WERI-Rb-1 (cell line): ENCODE measurements around the gene PI4KB.

Source experiments
- DNase-seq: peaks from one replicate; pipeline ENCODE4 v3.0.0-alpha.2; 2020
- H3K27ac ChIP-seq: fragments of 250-450 bp; sonication (Bioruptor Pico); 2 replicates; pipeline ENCODE4 v1.5.1; 2020; ENCODE audit warnings: mild to moderate bottlenecking, moderate library complexity
- H3K27me3 ChIP-seq: fragments of 250-450 bp; sonication (Bioruptor Pico); 2 replicates; pipeline ENCODE4 v1.5.1; 2021; ENCODE audit warnings: mild to moderate bottlenecking, low read depth, moderate library complexity; ENCODE audit not compliant: insufficient read depth, severe bottlenecking
- H3K36me3 ChIP-seq: fragments of 250-450 bp; sonication (Bioruptor Pico); 2 replicates; pipeline ENCODE4 v1.5.1; 2020; ENCODE audit warnings: mild to moderate bottlenecking, moderate library complexity
- H3K4me3 ChIP-seq: 2 replicates; pipeline ENCODE4 v1.5.1; 2011; ENCODE audit warnings: low read depth, mild to moderate bottlenecking, control low read depth, low read length
- H3K9me3 ChIP-seq: fragments of 250-450 bp; sonication (Bioruptor Pico); 2 replicates; pipeline ENCODE4 v1.5.1; 2021; ENCODE audit warnings: mild to moderate bottlenecking, moderate library complexity; ENCODE audit not compliant: severe bottlenecking
- CTCF ChIP-seq: IDR thresholded peaks from 2 replicates; pipeline ENCODE4 v1.5.1; 2011; ENCODE audit warnings: low read depth, mild to moderate bottlenecking, control low read depth, inconsistent platforms, low read length

The PI4KB gene

DNA sequence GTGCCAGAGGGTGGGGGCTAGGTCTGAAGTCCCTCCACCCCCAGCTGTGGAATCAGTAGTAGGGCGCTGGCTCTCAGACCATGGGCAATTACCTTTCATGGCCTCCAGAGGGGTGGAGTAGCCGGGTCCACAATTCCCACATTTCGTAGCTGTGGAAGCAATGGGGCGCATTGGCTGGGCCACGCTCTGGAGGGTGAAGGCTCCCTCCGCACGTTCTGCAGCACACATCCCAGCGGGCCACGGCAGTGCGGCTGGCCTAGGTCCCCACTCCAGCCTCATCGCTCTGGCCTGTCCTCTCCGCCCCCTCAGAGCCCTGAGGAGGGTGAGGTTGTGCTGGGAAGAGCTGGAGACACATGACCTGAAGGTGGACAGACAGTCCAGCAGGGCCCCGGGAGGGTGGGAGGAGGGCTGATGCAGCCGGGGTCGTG lies 42.4 kb upstream of the PI4KB start:
- Histone ChIP-seq H3K4me3 (no peak overlapping the region), H3K36me3 (no peaks in the 10 kb centered on the region), H3K27ac (no peak overlapping the region), H3K9me3 (no peaks in the 10 kb centered on the region), H3K27me3 (no peaks in the 10 kb centered on the region)
- 0 out of 2 replicates have a peak, but pooled peaks have one; percentile 4 for TF ChIP-seq CTCF
- DNase-seq: no peak

DNA sequence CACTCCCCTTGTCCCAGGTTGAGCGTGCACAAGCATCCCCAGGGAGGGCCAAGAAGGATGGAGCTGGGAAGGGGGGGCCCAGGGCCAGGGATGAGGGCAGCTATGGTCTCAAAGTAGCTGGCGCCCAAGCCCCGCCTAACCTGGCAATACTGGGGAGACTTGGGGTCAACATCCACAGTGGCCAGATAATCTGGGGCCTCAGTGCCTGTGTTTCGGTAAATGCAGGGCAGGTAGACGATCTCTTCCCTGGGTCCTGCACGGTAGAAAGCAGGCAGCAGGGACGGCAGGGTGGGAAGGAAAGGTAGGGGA lies 42.0 kb upstream of the PI4KB start:
- Histone ChIP-seq H3K36me3 (no peaks in the 10 kb centered on the region), H3K27ac (no peak overlapping the region), H3K9me3 (peaks cover 2% of the 10 kb centered on the region), H3K27me3 (no peaks in the 10 kb centered on the region), H3K4me3 (no peak overlapping the region)
- no peak for DNase-seq
- no peak for TF ChIP-seq CTCF

GRCh38 chr1:151368393-151369301 lies 41.4 kb upstream of the PI4KB start:
- H3K27ac ChIP-seq: no peak overlapping the region
- peaks cover 8% of the 10 kb centered on the region for H3K9me3 ChIP-seq
- TF ChIP-seq CTCF: no peak
- H3K4me3 ChIP-seq: no peak overlapping the region
- H3K36me3 ChIP-seq: no peaks in the 10 kb centered on the region
- DNase-seq: no peak
- no peaks in the 10 kb centered on the region for H3K27me3 ChIP-seq

- H3K27ac ChIP-seq: no peak overlapping the region
- H3K9me3 ChIP-seq: peaks cover 16% of the 10 kb centered on the region
- no peaks in the 10 kb centered on the region for H3K36me3 ChIP-seq
- no peaks in the 10 kb centered on the region for H3K27me3 ChIP-seq
- TF ChIP-seq CTCF: no peak
- DNase-seq: no peak
- no peak overlapping the region for H3K4me3 ChIP-seq
These were observed 40.6 kb upstream of the PI4KB start for GRCh38 chr1:151367658-151368392.

GRCh38 chr1:151364996-151365395 lies 37.8 kb upstream of the PI4KB start:
- peaks cover 31% of the 10 kb centered on the region for H3K9me3 ChIP-seq
- H3K27ac ChIP-seq: no peak overlapping the region
- no peak for DNase-seq
- H3K4me3 ChIP-seq: no peak overlapping the region
- no peaks in the 10 kb centered on the region for H3K36me3 ChIP-seq
- peak; percentile 80 for TF ChIP-seq CTCF
- no peaks in the 10 kb centered on the region for H3K27me3 ChIP-seq
